Measurements from ENCODE around the gene TSG101.
A peak's percentile ranks its signal among the peaks of the same experiment; 100 is the strongest.

TSG101 gene

GRCh38 chr11:18548001-18548400 lies 21.3 kb upstream of the TSG101 start:
- H3K4me3 ChIP-seq (ENCODE audit: low read length), result no peak overlapping the region
- DNase-seq (ENCODE audit: low read depth), result no peak
- no peak for TF ChIP-seq CTCF (conservative IDR thresholded peaks at IDR 0.05; ENCODE audit: low read depth, low read length)

GRCh38 chr11:18540207-18541009 lies 13.7 kb upstream of the TSG101 start:
- no peak overlapping the region for H3K4me3 ChIP-seq (ENCODE audit: low read length)
- peak; percentile 50 for TF ChIP-seq CTCF (conservative IDR thresholded peaks at IDR 0.05; ENCODE audit: low read depth, low read length)
- no peak for DNase-seq (ENCODE audit: low read depth)

GRCh38 chr11:18536209-18536608 lies 9.5 kb upstream of the TSG101 start:
- no peak overlapping the region for H3K4me3 ChIP-seq (ENCODE audit: low read length)
- no peak for TF ChIP-seq CTCF (conservative IDR thresholded peaks at IDR 0.05; ENCODE audit: low read depth, low read length)
- DNase-seq (ENCODE audit: low read depth), result no peak

- no peak for TF ChIP-seq CTCF (conservative IDR thresholded peaks at IDR 0.05; ENCODE audit: low read depth, low read length)
- DNase-seq (ENCODE audit: low read depth), result no peak
These were observed 7.5 kb upstream of the TSG101 start for GRCh38 chr11:18534245-18534644.

GRCh38 chr11:18533365-18533764 lies 6.6 kb upstream of the TSG101 start:
- no peak for TF ChIP-seq CTCF (conservative IDR thresholded peaks at IDR 0.05; ENCODE audit: low read depth, low read length)
- DNase-seq (ENCODE audit: low read depth), result no peak
- no peak overlapping the region for H3K4me3 ChIP-seq (ENCODE audit: low read length)

More at GRCh38 chr11:18534245-18534644, 7.5 kb upstream of the TSG101 start:
- no peak overlapping the region for H3K4me3 ChIP-seq (ENCODE audit: low read length)

GRCh38 chr11:18527512-18527911 lies 770 bp upstream of the TSG101 start:
- DNase-seq (ENCODE audit: low read depth), result no peak
- no peak for TF ChIP-seq CTCF (conservative IDR thresholded peaks at IDR 0.05; ENCODE audit: low read depth, low read length)
- peak overlapping the region; percentile 92 for H3K4me3 ChIP-seq (ENCODE audit: low read length)

- no peak for TF ChIP-seq CTCF (conservative IDR thresholded peaks at IDR 0.05; ENCODE audit: low read depth, low read length)
- peak overlapping the region; percentile 92 for H3K4me3 ChIP-seq (ENCODE audit: low read length)
- DNase-seq (ENCODE audit: low read depth), result no peak
These were observed 617 bp downstream of the TSG101 start for GRCh38 chr11:18526130-18526520.
